ENCODE data around the gene TRIP13. TPM values are rescaled to one million over a fixed set of nuclear protein-coding genes. Genes with fewer than 3 reads are reported as not detected.

Gene TRIP13
- total and polyA plus RNA-seq, 2 experiments from 2014 or later: 42.5 to 44.8 TPM

- H3K9me2 ChIP-seq (ENCODE audit: insufficient read depth): no peaks in the 10 kb centered on the region
- no peaks in the 10 kb centered on the region; the same call in 2 of the 3 replicates for H3K9me3 Mint-ChIP-seq
- H4K20me1 ChIP-seq (replicated peaks; ENCODE audit: insufficient read depth): peaks cover 10% of the 10 kb centered on the region
- H3K27me3 ChIP-seq (ENCODE audit: insufficient read depth): no peaks in the 10 kb centered on the region
- H2AFZ ChIP-seq: no peak overlapping the region
- H3K4me2 ChIP-seq: no peak overlapping the region
- no peaks in the 10 kb centered on the region for H3K4me1 ChIP-seq (ENCODE audit: insufficient read depth)
- H3K27ac ChIP-seq (ENCODE audit: low read depth): no peak overlapping the region
- no peak for DNase-seq (ENCODE audit: low spot score)
- no peak for TF ChIP-seq EZH2phosphoT487 (IDR thresholded peaks at IDR 0.05; ENCODE audit: unreplicated experiment)
- TF ChIP-seq STAT1 (IDR thresholded peaks at IDR 0.05; ENCODE audit: unreplicated experiment): no peak
- TF ChIP-seq ETS1 (IDR thresholded peaks at IDR 0.05): no peak
- no peak for TF ChIP-seq ZNF331 (CRISPR knock-in tag; IDR thresholded peaks at IDR 0.05; ENCODE audit: low read depth)
- TF ChIP-seq CTCF (conservative IDR thresholded peaks at IDR 0.05; ENCODE audit: low read depth in 2 of 2): no peak
- no peak for TF ChIP-seq ZNF114 (CRISPR knock-in tag; IDR thresholded peaks at IDR 0.05)
- TF ChIP-seq REST (IDR thresholded peaks at IDR 0.05; ENCODE audit: unreplicated experiment): no peak
- TF ChIP-seq CREB1 (CRISPR knock-in tag; IDR thresholded peaks at IDR 0.05; ENCODE audit: low read depth): no peak
- TF ChIP-seq JUNB (IDR thresholded peaks at IDR 0.05; ENCODE audit: unreplicated experiment): no peak
- no peak for TF ChIP-seq POLR2AphosphoS5 (IDR thresholded peaks at IDR 0.05; ENCODE audit: low read depth)
- TF ChIP-seq ZNF462 (CRISPR knock-in tag; IDR thresholded peaks at IDR 0.05): no peak
- no peak for TF ChIP-seq EZH2 (IDR thresholded peaks at IDR 0.05; ENCODE audit: low read depth, unreplicated experiment)
- TF ChIP-seq NANOG (IDR thresholded peaks at IDR 0.05; ENCODE audit: borderline replicate concordance): no peak
- no peaks in the 10 kb centered on the region for H3K27me3 Mint-ChIP-seq (ENCODE audit: insufficient read depth, low read depth, poor library complexity)
- no peaks in the 10 kb centered on the region for H3K79me2 ChIP-seq (replicated peaks; ENCODE audit: insufficient read depth)
- peaks cover 5% of the 10 kb centered on the region; the same call in 2 of the 3 replicates for H3K4me1 Mint-ChIP-seq
- H3K4me3 ChIP-seq: no peak overlapping the region
- H3K27ac Mint-ChIP-seq: no peak overlapping the region
- no peak for ATAC-seq
- no peak overlapping the region for H3K4me3 Mint-ChIP-seq
- H3K36me3 ChIP-seq (ENCODE audit: insufficient read depth): peaks cover 18% of the 10 kb centered on the region
- H3F3A ChIP-seq (replicated peaks; ENCODE audit: low read depth): no peaks in the 10 kb centered on the region
- peaks cover 56% of the 10 kb centered on the region for H3K36me3 Mint-ChIP-seq (ENCODE audit: low read depth)
Observed at GRCh38 chr5:864492-865167, 28.1 kb upstream of the TRIP13 start.
